Effector CD4-positive, alpha-beta T cell (primary cell): Measurements from ENCODE around the gene RPRD2.
"Not testable (repeated sequence)": the region's sequence is repeated elsewhere in the genome, so short reads cannot be mapped to it uniquely, and the experiment has no call there.

ENCODE experiments used
- DNase-seq: peaks from one replicate; pipeline ENCODE4 v3.0.0-alpha.2; 2020
- total RNA-seq: gene quantifications from one replicate; lab custom pipeline; 2026; lab: John Stamatoyannopoulos, UW

RPRD2 gene
- total RNA-seq: 86.3 reads per million, percentile 80 among the genes with 10 or more reads in this experiment

DNA sequence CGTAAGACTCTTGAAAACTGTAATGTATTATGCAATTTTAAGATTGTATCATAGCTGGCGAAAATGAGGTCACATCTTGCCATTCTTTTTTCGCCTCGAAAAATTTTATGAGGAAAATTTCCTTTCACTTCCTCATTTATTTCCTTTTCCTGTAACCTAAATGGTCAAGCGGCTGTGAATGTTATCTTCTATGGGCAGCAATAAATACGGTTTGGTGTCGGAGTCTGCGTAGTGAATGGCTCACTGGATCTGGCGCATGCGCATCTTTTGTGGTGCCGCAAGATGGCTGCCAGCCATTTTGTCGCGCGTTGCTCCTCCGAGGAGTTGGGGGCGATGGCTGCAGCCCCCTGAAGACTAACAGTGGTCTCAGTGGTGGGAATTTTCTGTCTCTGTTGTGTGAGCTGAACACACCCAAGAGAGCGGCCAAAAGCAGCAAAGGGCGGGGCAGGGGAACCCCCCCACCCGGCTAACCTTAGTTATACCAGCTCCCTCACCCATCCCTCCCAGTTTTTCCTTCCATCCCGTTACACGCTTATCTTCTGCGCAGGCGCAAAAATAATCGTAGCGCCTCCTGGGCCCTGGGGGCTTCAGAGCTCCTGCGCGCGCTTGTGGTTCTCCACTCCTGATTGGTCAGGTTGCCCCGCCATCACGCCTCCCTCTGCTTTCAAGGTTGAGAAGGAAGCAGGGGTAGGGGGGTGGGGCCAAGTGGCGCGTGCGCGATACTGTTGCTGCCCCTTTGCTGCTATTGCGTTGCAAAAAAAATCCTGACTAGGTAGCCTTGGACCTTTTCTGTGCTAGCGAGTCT, at the start of gene RPRD2:
RPRD2 (plus strand) TSS at position 722 of the 805 bp plus-strand sequence. CDS start 568 bp downstream, outside the sequence.
- peak; percentile 98 for DNase-seq

DNA sequence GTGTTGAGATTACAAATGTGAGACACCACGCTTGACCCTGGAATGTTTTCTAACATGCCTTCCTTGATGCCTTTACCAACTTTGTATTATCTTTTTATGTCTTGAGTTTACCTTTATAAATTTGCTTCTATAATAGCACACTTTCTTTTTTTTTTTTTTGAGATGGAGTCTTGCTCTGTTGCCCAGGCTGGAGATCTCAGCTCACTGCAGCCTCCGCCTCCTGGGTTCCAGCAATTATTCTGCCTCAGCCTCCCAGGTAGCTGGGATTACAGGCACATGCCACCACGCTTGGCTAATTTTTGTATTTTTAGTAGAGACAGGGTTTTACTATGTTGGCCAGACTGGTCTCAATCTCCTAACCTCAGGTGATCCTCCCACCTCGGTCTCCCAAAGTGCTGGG, 49.3 kb upstream of the RPRD2 start:
- DNase-seq: not testable (repeated sequence)

DNA sequence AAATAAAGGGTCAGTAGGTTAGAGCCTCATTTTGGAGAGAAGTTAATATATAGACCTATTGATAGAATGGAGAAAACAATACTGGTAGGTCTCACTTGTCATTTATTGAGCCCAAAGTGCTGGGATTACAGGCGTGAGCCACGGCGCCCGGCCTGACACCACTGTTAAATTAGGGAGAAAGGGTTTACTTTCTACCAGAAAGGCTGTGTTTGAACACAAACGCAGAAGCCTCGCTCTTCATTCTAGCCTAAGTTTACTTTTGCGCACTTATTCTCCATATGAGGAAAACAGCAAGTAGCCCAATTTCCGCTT, 43.3 kb upstream of the RPRD2 start:
- DNase-seq: no peak

DNA sequence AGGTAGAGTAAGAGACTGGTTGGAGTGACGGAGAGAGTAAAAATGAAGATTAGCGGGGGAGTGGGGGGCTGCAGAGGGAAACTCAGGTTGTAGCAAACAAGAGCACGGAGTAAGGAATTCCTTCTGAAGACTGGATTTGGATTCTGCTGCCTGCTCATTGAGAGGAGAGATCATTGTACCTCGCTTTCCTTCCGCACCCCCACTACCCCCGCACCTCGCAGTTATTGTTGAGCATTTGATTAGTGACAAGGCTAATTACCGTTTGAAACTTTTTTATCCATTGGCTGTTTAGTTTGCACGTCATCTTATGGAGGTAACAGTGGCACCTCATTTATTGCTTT, 42.2 kb upstream of the RPRD2 start:
- no peak for DNase-seq

DNA sequence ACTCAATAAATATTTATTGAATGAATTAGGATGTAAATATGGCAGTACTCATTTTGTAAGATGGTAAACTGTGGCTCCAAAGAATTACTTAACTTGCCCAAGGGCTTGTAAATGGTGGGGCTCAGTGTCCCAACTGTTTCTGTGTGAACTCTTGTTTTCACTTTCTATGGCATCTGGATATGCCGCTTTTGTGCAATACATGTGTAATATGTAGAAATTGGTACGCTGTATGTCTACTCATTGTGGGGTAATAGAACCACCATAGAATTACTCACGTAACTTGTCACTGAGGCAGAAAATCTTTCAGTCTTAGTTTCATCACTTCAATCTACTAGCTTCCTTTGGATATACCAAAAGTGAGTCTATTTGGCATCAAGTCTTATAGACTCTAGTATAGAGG, 41.6 kb upstream of the RPRD2 start:
- no peak for DNase-seq

DNA sequence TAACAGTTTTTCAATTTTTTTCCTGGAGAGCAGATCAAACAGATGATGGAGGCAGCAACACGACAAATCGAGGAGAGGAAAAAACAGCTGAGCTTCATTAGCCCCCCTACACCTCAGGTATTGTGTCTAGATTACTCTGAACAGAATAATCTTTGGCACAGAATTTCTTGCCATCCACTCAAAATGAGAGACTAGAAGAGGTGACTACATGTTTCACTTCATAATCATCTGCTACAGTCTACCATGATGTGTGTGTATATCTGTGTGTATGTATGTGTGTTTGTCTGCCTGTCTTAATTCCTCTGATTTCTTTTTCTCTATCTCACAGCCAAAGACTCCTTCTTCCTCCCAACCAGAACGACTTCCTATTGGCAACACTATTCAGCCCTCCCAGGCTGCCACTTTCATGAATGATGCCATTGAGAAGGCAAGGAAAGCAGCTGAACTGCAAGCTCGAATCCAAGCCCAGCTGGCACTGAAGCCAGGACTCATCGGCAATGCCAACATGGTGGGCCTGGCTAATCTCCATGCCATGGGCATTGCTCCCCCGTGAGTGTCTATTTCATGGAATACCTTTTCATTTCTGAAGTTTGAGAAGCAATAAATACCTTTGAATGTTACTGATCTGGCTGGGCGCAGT, 31.2 kb upstream of the RPRD2 start:
- no peak for DNase-seq

DNA sequence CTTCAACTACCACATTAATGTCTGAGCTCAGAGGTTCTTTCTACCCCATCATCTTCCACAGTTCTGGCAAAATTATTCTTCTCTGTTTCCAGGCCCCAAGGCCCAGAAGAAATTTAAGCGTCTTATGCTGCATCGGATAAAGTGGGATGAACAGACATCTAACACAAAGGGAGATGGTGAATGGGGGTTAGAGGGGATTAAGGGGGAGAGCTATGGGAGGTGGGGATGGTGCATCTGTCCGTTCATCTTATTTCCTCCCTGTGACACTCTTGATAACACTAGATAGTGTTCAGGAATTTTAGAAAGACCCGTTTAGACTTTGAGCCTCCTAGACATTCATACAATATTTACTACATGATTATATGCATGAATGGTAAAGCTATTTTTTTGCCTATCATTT, 17.6 kb upstream of the RPRD2 start:
- no peak for DNase-seq

DNA sequence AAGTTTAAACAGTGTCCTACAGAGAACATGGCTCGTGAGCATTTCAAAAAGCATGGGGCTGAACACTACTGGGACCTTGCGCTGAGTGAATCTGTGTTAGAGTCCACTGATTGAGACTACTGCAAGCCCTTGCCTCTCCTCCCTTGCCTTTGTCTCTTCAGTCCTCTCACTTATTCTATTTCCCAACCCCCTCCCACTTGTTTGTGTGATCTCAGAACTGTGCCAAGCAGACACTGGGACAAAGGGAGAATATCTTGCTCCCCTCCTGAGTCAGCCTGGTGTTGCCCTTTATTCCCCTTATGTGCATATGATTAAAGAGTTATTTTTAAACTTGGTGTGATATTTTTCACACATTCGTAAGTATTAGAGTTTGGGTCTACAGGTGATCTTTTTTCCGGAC, 11.1 kb upstream of the RPRD2 start:
- DNase-seq: no peak

DNA sequence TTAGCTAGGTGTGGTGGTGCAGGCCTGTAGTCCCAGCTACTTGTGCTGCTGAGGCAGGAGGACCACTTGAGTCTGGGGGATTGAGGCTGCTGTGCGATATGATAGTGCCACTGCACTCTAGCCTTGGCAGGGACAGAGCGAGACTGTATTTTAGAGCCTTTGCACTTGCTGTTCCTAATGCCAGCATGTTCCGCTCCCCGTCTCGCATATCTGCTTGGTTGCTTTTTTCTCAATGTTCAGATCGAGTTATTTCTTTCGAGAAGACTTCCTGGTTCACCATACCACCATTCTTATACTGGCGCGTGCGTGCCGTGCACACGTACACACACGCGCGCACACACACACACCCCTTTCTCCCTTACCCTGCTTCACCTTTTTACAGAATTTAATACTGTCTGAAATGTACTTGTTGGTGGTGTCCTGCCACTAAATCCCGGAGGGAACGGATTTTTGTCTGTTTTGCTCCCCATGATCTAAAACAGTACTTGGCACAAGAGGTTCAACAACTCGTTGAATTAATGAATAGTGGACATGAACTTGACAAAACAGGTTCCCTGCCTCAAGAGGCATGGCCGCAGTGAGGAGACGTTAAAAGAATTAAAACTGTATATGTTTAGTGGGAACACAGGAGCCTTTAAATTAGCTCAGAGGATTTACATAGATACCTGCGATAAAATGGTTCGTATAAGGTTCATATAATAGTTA, 1.1 kb upstream of the RPRD2 start:
- no peak for DNase-seq

DNA sequence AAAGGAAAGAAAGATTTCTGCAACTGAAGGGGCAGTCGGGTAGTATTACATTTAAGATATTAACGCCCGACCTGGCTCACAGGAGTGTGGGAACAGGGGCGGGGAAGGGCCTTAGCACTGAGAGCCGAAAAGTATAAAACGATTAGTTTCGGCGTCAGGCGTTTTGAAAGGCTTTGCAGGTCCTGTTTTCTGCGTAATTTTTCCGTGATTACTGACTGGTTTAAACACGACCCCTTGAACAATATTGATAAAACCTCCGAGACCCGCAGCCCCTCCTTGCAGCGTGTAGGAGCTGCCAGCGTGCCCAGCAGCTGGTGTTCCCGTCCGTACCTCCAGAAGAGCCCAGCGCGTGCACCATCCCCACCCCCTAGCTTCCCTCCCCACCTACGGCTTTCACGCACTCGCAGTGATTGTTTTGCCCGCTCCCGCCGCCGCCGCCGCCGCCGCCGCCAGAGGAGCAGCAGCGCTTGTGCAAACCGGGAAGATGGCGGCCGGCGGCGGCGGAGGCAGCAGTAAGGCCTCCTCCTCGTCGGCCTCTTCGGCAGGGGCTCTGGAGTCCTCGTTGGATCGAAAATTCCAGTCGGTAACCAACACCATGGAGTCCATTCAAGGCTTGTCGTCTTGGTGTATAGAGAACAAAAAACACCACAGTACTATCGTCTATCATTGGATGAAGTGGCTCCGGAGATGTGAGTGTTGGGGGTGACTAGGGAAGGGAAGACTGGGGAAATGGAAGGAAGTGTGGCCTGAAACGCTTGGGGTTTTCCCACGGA, 470 bp downstream of the RPRD2 start:
- DNase-seq: peak; percentile 70

DNA sequence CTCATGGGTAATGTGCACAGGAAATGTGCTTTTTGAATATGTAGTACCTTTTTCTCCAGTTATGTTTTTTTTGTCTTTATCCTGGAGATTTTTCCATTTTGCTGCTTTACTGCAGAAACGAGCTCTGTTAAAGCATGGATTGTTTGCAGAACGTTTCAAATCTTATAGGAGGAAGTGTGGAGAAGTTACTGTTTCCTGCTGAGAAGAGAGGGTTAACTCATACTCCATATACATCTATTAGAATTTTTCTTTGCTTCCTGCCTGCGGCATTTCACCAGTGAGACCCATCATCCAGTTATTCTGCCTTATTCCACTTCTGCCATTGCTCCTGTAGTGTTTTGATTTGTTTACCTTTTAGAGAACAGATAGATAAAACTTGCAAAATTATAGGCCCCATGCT, 2.0 kb downstream of the RPRD2 start:
- DNase-seq: no peak

DNA sequence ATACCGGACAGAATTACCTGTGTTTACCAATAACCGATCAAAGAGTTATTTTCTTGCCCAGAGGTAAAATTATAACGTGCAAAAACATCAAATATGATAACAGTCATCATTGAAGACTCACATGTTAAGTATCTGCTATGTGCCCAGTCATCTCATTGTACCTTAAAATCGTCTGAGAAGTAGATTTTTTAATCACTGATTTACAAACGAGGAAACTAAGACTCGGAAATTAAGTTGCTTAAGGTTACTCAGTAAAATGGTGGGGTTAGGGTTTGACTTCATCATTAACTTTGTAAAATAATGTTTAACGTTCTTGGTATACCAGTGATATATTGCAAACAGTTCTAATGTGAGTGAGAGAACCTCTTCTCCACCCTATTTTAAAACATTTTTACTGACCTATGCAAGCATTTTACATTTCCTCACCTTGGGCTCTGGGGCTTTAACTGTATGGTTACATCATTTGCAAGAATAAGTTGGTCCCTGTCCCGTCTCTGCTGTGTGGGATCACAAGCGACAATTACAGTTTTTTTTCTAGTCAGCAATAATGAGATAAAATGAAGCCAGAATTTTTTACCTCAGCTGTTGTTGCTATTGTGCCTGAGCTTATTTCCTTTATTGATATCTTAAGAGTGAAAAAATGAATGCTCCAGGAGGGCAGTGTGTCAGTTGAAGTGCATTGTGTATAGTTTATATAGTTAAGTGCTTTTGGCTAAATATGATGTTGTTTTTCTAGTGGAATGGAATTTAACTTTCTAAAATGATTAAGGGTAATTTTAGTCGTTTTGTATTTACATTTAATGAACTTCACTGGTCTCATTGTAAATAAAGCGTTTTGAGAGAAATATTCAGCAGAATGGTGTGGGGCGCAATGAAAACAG, 2.7 kb downstream of the RPRD2 start:
- DNase-seq: no peak

DNA sequence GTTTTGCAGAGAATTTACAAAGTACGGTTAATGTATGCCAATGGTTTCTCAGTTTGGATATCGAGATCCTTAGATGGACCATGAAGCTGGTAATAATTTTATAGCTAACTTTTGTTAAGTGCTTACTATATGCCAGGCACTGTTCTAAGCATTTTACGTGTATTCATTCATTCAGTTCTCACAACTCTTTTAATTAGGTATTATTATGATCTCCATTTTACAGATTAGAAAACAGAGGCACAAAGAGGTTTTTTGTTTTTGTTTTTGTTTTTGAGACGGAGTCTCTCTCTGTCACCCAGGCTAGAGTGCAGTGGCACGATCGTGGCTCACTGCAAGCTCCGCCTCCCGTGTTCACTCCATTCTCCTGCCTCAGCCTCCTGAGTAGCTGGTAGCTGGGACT, 7.2 kb downstream of the RPRD2 start:
- no peak for DNase-seq

DNA sequence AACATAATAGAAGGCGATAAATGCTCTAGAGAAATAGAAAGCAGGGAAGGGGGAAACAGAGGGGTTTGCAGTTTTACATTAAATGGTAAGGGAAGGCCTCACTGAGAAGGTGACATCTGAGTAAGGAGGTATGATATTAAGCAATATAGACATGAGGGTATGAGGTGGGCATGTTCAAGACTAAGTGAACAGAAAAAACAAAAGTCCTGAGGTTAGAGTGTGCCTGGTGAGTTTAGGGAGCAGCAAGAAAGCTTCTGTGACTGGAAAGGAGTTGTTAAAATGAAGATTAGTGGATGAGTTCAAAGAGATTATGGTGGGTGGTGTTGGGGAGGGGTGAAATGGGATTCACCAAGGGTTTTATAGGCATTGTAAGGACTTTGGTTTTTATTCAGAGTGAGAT, 8.6 kb downstream of the RPRD2 start:
- DNase-seq: no peak

DNA sequence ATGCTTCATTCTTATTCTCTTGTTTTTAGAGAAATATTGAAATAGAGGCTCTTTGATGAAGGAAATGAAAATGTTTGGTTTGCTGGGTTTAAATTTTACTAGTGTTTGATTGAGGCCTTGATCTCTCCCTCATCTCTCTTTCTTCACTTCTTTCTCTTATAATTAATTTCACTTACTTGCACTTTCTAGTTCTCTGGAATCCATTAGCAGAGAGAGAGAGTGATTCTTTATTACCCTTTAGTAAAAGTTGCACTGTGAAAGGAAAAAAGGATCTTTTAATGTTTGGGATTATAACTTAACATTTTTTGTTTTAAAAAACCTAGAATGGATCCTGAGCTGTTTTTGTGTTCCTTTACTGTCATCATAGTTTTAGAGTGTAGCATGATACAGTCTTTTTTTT, 12.2 kb downstream of the RPRD2 start:
- no peak for DNase-seq

DNA sequence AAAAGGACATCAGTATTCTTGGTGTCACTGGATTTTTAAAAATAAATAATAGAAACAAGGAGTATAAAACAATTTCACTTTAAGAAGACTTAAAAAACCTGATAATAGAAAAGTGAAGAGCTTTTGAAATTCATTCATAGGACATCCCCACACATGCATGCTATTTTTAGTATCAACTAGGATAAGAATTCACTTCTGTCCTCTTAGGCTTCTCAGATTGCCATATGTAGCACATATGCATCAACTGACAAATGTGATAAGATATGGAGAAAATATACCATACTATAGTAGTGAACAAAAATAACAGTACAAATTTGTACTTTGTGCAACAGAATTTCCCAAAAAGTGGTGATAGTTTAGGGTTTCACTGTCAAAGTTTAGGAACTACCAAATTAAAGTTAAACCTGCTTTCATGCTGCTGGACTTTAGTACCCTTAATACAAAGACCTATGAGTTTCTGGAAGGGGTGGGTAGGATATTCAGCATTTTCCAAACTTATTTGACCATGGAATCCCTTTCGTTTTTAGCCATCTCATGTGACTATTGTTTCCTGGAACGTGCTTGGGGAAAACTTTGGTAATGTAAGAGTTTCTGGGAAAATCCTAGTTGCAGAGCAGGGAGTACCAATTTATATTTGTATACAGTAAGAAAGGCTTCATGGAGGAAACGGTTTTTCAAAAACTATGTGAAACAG, 19.8 kb downstream of the RPRD2 start:
- no peak for DNase-seq

DNA sequence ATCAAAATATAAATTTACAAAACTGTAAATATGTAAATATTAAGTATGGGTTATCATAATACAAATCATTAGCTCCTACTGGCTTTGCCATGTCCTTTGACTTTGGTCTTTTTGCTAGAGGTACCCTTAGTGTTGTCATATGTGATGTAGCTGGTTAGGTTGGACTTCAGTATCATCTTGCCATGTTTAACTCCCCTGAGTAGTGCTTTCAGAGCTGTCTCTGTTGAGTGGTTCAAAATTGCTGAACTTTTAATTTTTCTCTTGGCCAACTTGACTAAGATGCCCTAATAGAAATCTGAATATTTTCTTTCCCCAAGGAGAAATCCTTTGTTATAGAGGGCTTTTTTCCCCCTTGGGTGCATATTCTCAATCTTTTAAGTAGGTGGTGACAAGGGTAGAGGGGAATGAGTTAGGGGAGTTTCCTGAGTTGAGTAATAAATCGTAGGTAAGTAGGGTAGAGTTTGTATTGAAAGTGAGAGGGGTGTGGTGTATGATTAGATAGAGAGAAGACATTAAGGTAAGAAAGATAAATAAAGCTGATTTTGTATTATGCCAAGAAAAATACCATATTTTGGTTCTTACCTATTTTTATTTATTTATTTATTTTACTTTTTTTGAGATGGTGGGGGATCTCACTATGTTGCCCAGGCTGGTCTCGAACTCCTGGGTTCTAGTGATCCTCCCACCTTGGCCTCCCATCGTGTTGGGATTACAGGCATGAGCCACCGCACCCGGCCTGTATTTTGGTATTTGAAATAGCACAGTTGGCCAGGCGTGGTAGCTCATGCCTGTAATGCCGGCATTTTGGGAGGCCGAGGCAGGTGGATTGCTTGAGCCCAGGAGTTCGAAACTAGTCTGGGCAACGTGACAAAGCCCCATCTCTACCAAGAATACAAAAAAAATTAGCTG, 21.8 kb downstream of the RPRD2 start:
- DNase-seq: no peak

DNA sequence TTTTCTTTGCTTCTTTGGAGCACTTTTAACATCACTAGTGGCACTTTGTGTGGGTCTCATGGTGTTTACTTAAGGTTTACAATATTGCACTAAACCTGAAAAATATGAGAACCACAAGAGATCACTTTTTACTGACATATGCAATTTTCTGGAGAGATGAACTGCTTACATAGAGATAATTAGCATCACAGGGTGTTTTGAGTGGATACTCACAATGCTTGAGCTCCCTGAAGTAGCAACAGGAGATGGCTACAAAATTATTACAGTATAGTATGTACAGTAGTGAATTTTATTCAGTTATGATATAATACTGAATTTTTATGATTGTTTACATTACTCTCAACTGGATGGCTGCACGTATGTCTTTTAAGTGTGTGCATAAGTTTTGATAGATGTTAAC, 22.6 kb downstream of the RPRD2 start:
- no peak for DNase-seq

DNA sequence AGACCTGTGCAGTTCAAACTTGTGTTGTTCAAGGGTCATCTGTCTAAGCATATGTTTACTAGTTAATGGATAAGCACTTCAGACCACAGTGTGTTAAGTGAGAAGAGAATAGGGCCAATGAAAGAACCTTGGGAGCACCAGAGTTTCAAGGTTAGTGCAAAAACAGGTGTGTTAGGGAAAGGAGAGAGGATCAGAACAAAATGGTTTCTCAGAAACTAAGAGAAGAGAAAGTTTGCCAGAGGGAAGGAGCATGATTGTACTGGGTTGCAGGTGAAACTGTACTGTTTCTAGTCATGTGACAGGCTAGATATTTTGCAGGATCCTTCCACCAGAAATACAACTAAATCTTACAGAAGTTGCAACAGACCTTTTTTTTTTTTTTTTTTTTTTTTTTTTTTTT, 23.3 kb downstream of the RPRD2 start:
- no peak for DNase-seq

DNA sequence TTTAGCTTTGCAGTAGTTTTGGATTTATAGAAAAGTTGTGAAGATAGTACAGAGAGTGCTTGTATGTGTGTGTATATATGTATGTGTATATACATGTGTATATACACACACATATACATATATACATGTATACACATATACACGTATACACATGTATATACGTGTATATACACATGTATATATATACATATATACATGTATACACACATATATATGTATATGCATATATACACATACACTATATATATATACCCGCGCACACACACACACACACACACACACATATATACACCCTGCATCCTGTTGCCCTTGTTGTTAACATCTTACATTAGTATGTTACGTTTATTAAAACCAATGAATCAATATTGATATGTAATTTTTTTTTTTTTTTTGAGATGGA, 24.3 kb downstream of the RPRD2 start:
- DNase-seq: no peak

DNA sequence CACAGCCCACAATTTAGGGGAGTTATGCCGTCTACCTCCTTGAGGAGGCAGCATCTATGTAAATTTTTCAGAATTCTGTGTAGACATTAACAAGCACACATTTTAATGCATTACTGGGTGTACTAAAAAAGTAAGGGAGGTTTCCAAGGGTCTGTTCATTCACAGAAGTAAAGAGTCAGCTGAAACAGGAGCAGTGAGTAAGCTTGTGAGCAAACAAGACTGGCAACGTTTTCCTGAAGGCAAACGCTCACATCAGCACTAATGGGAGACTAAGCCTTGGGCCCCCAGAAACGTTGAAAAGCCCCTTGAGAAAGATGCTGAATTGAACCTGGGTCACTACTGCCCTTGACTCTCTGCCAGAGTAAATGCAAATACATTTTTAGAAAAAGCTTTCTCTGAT, 25.7 kb downstream of the RPRD2 start:
- no peak for DNase-seq
